Endometrium (tissue), 2 donors: ENCODE data around the gene POT1.
A peak's percentile ranks its signal among the peaks of the same experiment; 100 is the strongest.

Experiments used
- FAIRE-seq: peaks from 2 replicates; lab custom pipeline; 2012; peaks lifted over from hg19 to GRCh38; lab: Jason Lieb, UNC
- donor health status: control.
- donor health status: control.

The POT1 gene

GRCh38 chr7:124808206-124808605 is 121.4 kb downstream of the POT1 start:
- no peak for FAIRE-seq

- no peak for FAIRE-seq
Observed at GRCh38 chr7:124801330-124801895, 128.2 kb downstream of the POT1 start.

- no peak for FAIRE-seq
Observed at GRCh38 chr7:124800386-124800785, 129.2 kb downstream of the POT1 start.

GRCh38 chr7:124799448-124799847 is 130.2 kb downstream of the POT1 start:
- FAIRE-seq = no peak

GRCh38 chr7:124796771-124797170 is 132.9 kb downstream of the POT1 start:
- FAIRE-seq = no peak

GRCh38 chr7:124792696-124793095 is 136.9 kb downstream of the POT1 start:
- no peak for FAIRE-seq

GRCh38 chr7:124792002-124792401 is 137.6 kb downstream of the POT1 start:
- no peak for FAIRE-seq

- no peak for FAIRE-seq
Observed at GRCh38 chr7:124791426-124791825, 138.2 kb downstream of the POT1 start.

- no peak for FAIRE-seq
Observed at GRCh38 chr7:124790645-124791044, 139.0 kb downstream of the POT1 start.

- FAIRE-seq = no peak
Observed at GRCh38 chr7:124785994-124786393, 143.6 kb downstream of the POT1 start.

GRCh38 chr7:124784879-124785818 is 144.5 kb downstream of the POT1 start:
- peak; percentile 85 for FAIRE-seq

GRCh38 chr7:124783271-124783670 is 146.4 kb downstream of the POT1 start:
- no peak for FAIRE-seq

- FAIRE-seq = no peak
Observed at GRCh38 chr7:124781907-124782734, 147.5 kb downstream of the POT1 start.

GRCh38 chr7:124781418-124781817 is 148.2 kb downstream of the POT1 start:
- no peak for FAIRE-seq

- no peak for FAIRE-seq
Observed at GRCh38 chr7:124780608-124781007, 149.0 kb downstream of the POT1 start.

- no peak for FAIRE-seq
Observed at GRCh38 chr7:124780056-124780455, 149.6 kb downstream of the POT1 start.

GRCh38 chr7:124779620-124780019 is 150.0 kb downstream of the POT1 start:
- FAIRE-seq = no peak

- no peak for FAIRE-seq
Observed at GRCh38 chr7:124779194-124779593, 150.4 kb downstream of the POT1 start.

GRCh38 chr7:124777268-124777667 is 152.4 kb downstream of the POT1 start:
- no peak for FAIRE-seq

GRCh38 chr7:124776153-124776552 is 153.5 kb downstream of the POT1 start:
- no peak for FAIRE-seq

GRCh38 chr7:124775422-124775821 is 154.2 kb downstream of the POT1 start:
- no peak for FAIRE-seq

- no peak for FAIRE-seq
Observed at GRCh38 chr7:124773938-124774337, 155.7 kb downstream of the POT1 start.

- no peak for FAIRE-seq
Observed at GRCh38 chr7:124773339-124773738, 156.3 kb downstream of the POT1 start.
